ENCODE measurements around the gene HDLBP. TPM values are rescaled to one million over a fixed set of nuclear protein-coding genes. Genes with fewer than 3 reads are reported as not detected.

Gene HDLBP, protein sequence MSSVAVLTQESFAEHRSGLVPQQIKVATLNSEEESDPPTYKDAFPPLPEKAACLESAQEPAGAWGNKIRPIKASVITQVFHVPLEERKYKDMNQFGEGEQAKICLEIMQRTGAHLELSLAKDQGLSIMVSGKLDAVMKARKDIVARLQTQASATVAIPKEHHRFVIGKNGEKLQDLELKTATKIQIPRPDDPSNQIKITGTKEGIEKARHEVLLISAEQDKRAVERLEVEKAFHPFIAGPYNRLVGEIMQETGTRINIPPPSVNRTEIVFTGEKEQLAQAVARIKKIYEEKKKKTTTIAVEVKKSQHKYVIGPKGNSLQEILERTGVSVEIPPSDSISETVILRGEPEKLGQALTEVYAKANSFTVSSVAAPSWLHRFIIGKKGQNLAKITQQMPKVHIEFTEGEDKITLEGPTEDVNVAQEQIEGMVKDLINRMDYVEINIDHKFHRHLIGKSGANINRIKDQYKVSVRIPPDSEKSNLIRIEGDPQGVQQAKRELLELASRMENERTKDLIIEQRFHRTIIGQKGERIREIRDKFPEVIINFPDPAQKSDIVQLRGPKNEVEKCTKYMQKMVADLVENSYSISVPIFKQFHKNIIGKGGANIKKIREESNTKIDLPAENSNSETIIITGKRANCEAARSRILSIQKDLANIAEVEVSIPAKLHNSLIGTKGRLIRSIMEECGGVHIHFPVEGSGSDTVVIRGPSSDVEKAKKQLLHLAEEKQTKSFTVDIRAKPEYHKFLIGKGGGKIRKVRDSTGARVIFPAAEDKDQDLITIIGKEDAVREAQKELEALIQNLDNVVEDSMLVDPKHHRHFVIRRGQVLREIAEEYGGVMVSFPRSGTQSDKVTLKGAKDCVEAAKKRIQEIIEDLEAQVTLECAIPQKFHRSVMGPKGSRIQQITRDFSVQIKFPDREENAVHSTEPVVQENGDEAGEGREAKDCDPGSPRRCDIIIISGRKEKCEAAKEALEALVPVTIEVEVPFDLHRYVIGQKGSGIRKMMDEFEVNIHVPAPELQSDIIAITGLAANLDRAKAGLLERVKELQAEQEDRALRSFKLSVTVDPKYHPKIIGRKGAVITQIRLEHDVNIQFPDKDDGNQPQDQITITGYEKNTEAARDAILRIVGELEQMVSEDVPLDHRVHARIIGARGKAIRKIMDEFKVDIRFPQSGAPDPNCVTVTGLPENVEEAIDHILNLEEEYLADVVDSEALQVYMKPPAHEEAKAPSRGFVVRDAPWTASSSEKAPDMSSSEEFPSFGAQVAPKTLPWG (N-terminal part only)
- total RNA-seq (2013): 177 TPM
- polyA plus RNA-seq: 10 to 100 TPM; 50.4 to 73.1 (median 69.9) TPM
- 171 and 247 TPM in 2 replicates for polyA minus RNA-seq
- 176 to 357 (median 244) reads per million in 11 experiments for total RNA-seq

DNA sequence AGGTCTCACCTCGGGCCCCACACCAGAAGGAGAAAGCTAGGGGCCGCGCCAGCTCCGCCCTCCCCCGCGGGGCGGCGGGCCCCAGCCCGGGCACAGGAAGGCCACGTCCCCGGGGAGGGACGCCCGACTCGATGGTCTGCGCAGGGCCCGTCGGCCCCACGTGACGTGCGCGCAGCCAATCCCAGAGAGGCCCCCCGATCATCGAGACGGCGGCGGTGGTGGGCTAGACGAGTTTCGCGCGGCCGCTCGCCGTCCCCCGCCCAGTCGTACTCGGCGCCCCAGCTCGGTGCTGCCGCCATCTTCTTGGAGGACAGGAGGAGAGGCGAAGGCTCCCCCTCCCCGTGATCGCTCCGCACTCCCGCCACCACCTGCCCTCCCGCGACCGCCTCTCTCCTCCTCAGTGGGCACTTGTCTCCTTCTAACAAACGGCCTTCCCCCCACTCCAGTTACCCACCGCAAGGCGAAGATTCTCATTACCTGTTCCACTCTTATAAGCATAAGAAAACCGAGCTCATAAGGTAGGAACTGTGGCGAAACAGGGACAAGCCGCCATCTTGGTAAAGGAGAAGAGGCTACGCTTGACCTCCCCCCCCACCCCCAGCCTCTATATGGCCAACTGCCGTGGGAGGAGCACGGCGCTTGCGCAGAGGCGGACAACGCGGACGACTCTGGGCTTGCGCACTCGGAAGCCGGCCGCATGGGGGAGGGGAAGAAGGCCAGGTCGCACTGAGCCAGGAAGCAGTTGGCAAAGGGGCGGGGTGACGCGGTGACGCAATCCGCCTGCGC lies at the start of gene HDLBP:
Gene HDLBP, minus strand, starts transcription at position 580 of the 786 bp plus-strand sequence. CDS start 48,803 bp downstream, outside the sequence.
- peak within 1 kb of the TSS; percentile 93 for H3K9ac ChIP-seq (ENCODE audit: insufficient read depth, low read length, poor library complexity, severe bottlenecking)
- intact Hi-C loops (cut with micrococcal nuclease): loop anchor here (2.0 to 5.0 kb wide), 3 partner anchors 42 to 322 kb away; partner anchors contain the start of genes FARP2 (in 2 of the 2), ATG4B (in 1 of the 2), PPP1R7 (in 1 of the 2) and THAP4 (in 1 of the 2)
- Mint-ChIP-seq H3K27ac (peak within 1 kb of the TSS; percentile 100), H3K27me3 (ENCODE audit: low read depth in 3 of 3) (peaks cover 0 to 5% (median 4%) of the 10 kb centered on the region in 3 donors), H3K4me3 (peak within 1 kb of the TSS; percentile 96 to 99), H3K36me3 (peaks cover 13 to 14% of the 10 kb centered on the region in 2 donors), H3K9me3 (no peaks in the 10 kb centered on the region), H3K4me1 (peaks cover 72% of the 10 kb centered on the region)
- H3K4me2 ChIP-seq (replicated peaks; ENCODE audit: extremely low read depth, low read length, poor library complexity, severe bottlenecking): peak within 1 kb of the TSS; percentile 89
- peak within 1 kb of the TSS; percentile 66 for H2AFZ ChIP-seq (ENCODE audit: insufficient read depth, low read depth, low read length, poor library complexity, severe bottlenecking)
- peaks cover 37 to 51% of the 10 kb centered on the region in 2 donors for H3K4me1 ChIP-seq (ENCODE audit: control insufficient read depth in 1 of 2, insufficient read depth in 2 of 2, low read length in 2 of 2)
- peak within 1 kb of the TSS; percentile 98 to 99 for H3K27ac ChIP-seq (ENCODE audit: low read depth in 1 of 2, low read length in 2 of 2)
- DNase-seq: peak; percentile 99 to 100 (median 100)
- TF ChIP-seq, protein P1, sequence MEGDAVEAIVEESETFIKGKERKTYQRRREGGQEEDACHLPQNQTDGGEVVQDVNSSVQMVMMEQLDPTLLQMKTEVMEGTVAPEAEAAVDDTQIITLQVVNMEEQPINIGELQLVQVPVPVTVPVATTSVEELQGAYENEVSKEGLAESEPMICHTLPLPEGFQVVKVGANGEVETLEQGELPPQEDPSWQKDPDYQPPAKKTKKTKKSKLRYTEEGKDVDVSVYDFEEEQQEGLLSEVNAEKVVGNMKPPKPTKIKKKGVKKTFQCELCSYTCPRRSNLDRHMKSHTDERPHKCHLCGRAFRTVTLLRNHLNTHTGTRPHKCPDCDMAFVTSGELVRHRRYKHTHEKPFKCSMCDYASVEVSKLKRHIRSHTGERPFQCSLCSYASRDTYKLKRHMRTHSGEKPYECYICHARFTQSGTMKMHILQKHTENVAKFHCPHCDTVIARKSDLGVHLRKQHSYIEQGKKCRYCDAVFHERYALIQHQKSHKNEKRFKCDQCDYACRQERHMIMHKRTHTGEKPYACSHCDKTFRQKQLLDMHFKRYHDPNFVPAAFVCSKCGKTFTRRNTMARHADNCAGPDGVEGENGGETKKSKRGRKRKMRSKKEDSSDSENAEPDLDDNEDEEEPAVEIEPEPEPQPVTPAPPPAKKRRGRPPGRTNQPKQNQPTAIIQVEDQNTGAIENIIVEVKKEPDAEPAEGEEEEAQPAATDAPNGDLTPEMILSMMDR (IDR thresholded peaks at IDR 0.05): no peak
- H3K79me2 ChIP-seq (ENCODE audit: insufficient read depth, low read length): peaks cover 83% of the 10 kb centered on the region
- H3K9me3 ChIP-seq (replicated peaks in 1 of 2; ENCODE audit: control insufficient read depth in 1 of 2, insufficient read depth in 1 of 2, low read length in 2 of 2): no peaks in the 10 kb centered on the region
- WGBS (ENCODE audit: insufficient coverage): under 1% methylated on average over 65 of the region's 73 CpGs
- H3K4me3 ChIP-seq (replicated peaks in 1 of 3; ENCODE audit: low read depth in 2 of 3, low read length in 3 of 3): peak within 1 kb of the TSS; percentile 88 to 96 (median 88)
- no peaks in the 10 kb centered on the region for H3K36me3 ChIP-seq (replicated peaks in 1 of 2; ENCODE audit: control insufficient read depth in 1 of 2, insufficient read depth in 2 of 2, low read length in 2 of 2)
- no peaks in the 10 kb centered on the region for H3K27me3 ChIP-seq (ENCODE audit: control insufficient read depth in 2 of 2, insufficient read depth in 2 of 2, low read length in 2 of 2)
- H4K20me1 ChIP-seq (ENCODE audit: insufficient read depth, low read length): peaks cover 67% of the 10 kb centered on the region
